ENCODE data around the gene SESN1.
"Not testable (repeated sequence)": the region's sequence is repeated elsewhere in the genome, so short reads cannot be mapped to it uniquely, and the experiment has no call there.

The SESN1 gene

GRCh38 chr6:109105681-109106080 lies 11.0 kb upstream of the SESN1 start:
- H3K27ac Mint-ChIP-seq: no peak overlapping the region
- peaks cover 3% of the 10 kb centered on the region for H3K4me1 Mint-ChIP-seq (ENCODE audit: low read depth)
- no peak overlapping the region for H3K4me3 Mint-ChIP-seq
- no peaks in the 10 kb centered on the region for H3K9me3 Mint-ChIP-seq
- H3K36me3 Mint-ChIP-seq (ENCODE audit: low read depth): peaks cover 12% of the 10 kb centered on the region
- no peaks in the 10 kb centered on the region for H3K27me3 Mint-ChIP-seq

DNA sequence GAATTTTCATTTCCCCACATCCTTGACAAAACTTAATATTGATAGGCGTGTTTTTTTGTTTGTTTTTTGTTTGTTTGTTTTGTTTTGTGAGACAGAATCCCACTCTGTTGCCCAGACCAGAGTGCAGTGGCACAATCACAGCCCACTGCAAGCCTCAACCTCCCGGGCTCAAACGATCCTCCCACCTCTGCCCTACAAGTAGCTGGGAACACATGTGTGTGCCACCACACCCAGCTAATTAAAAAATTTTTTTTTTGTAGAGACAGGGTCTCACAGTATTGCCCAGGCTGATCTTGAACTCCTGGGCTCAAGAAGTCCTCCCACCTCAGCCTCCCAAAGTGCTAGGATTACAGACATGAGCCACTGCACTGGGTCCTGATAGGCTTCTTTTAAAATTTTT lies 9.9 kb upstream of the SESN1 start:
- Mint-ChIP-seq H3K36me3 (ENCODE audit: low read depth) (peaks cover 10% of the 10 kb centered on the region), H3K27ac (no peak overlapping the region), H3K4me1 (ENCODE audit: low read depth) (peaks cover 3% of the 10 kb centered on the region), H3K27me3 (no peaks in the 10 kb centered on the region), H3K9me3 (no peaks in the 10 kb centered on the region), H3K4me3 (no peak overlapping the region)

GRCh38 chr6:109103942-109104341 lies 9.3 kb upstream of the SESN1 start:
- H3K27me3 Mint-ChIP-seq: no peaks in the 10 kb centered on the region
- no peak overlapping the region for H3K27ac Mint-ChIP-seq
- no peak overlapping the region for H3K4me3 Mint-ChIP-seq

GRCh38 chr6:109102762-109103161 lies 8.1 kb upstream of the SESN1 start:
- peaks cover 16% of the 10 kb centered on the region for H3K36me3 Mint-ChIP-seq (ENCODE audit: low read depth)
- no peak overlapping the region for H3K27ac Mint-ChIP-seq
- peaks cover 5% of the 10 kb centered on the region for H3K4me1 Mint-ChIP-seq (ENCODE audit: low read depth)

More at GRCh38 chr6:109103942-109104341, 9.3 kb upstream of the SESN1 start:
- peaks cover 14% of the 10 kb centered on the region for H3K36me3 Mint-ChIP-seq (ENCODE audit: low read depth)
- H3K9me3 Mint-ChIP-seq: no peaks in the 10 kb centered on the region
- H3K4me1 Mint-ChIP-seq (ENCODE audit: low read depth): peaks cover 3% of the 10 kb centered on the region

DNA sequence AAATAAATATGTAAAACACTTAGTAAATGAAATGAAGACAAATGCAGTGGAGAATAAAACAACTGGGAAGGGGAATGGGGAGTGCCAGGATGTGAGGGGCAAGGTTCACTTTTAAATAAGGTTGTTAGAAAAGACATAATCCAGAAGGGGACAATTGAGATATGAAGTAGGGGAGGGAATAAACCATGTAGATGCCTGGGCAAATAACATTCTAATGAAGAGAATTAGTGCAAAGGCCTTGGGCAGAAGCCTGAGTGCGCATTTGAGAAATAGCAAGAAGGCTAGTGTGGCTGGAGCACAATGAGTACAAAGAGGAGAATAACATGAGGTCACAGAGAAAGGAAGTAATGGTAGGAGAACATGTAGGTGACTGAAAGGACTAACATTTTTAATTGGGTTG lies 3.0 kb upstream of the SESN1 start:
- Mint-ChIP-seq H3K4me3 (no peak overlapping the region), H3K27ac (no peak overlapping the region), H3K9me3 (no peaks in the 10 kb centered on the region), H3K36me3 (ENCODE audit: low read depth) (peaks cover 16% of the 10 kb centered on the region), H3K4me1 (ENCODE audit: low read depth) (peaks cover 38% of the 10 kb centered on the region), H3K27me3 (no peaks in the 10 kb centered on the region)

More at GRCh38 chr6:109102762-109103161, 8.1 kb upstream of the SESN1 start:
- Mint-ChIP-seq H3K4me3 (no peak overlapping the region), H3K27me3 (no peaks in the 10 kb centered on the region), H3K9me3 (no peaks in the 10 kb centered on the region)

- no peaks in the 10 kb centered on the region for H3K9me3 Mint-ChIP-seq
- H3K4me3 Mint-ChIP-seq: peak overlapping the region; percentile 95
- peaks cover 53% of the 10 kb centered on the region for H3K4me1 Mint-ChIP-seq (ENCODE audit: low read depth)
- H3K27ac Mint-ChIP-seq: no peak overlapping the region
- H3K27me3 Mint-ChIP-seq: no peaks in the 10 kb centered on the region
- H3K36me3 Mint-ChIP-seq (ENCODE audit: low read depth): peaks cover 14% of the 10 kb centered on the region
Measured at GRCh38 chr6:109096208-109096607, 1.6 kb upstream of the SESN1 start.

GRCh38 chr6:109095835-109096084 lies 1.1 kb upstream of the SESN1 start:
- Mint-ChIP-seq H3K27me3 (no peaks in the 10 kb centered on the region), H3K36me3 (ENCODE audit: low read depth) (peaks cover 11% of the 10 kb centered on the region), H3K4me3 (peak overlapping the region; percentile 95), H3K9me3 (no peaks in the 10 kb centered on the region), H3K4me1 (ENCODE audit: low read depth) (peaks cover 54% of the 10 kb centered on the region), H3K27ac (peak overlapping the region; percentile 98)

DNA sequence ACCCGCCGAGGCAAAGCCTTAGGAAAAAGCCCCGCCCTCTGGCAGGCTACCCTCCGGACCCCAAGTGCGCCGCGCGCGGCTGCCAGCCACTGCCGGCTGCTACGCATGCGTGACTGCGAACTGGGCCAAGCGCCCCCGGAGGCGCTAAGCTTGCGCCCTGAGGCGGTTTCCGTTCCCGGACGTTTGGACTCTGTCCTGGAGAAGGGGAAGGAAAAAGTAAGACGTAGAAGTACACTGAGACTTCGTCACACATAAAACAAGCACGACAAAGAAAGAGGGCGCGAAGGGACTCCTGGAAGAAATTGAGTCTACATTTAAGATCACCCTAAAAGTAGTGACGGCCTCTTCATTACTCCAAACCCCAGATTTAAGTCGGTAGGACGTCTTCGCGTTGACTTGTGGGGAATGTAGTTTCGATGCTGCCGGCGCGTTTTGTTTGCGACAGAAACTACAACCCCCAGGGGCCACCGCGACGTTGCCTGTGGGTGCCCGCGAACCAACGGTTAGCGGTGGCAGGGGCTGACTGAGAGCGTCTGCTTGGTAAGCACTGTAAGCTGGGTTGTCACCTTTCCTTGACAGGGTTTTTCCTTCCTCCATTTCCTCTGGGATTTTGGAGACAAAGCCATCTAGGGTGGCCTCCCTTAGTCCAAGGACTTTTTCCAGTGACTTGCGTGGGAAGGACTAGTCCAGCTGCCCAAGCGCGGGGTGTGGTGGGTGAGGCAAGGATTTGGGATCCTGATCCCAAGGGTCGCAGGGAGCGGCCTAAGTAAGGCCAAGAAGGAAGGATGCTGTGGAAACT lies 589 bp upstream of the SESN1 start, which contains the start of gene CEP57L1:
CEP57L1 (plus strand) TSS at position 472 of the 799 bp plus-strand sequence. CDS start 49,715 bp downstream, outside the sequence.
- Mint-ChIP-seq H3K9me3 (no peaks in the 10 kb centered on the region), H3K27ac (peak within 1 kb of the TSS; percentile 98), H3K36me3 (ENCODE audit: low read depth) (peaks cover 11% of the 10 kb centered on the region), H3K27me3 (no peaks in the 10 kb centered on the region), H3K4me1 (ENCODE audit: low read depth) (peaks cover 58% of the 10 kb centered on the region), H3K4me3 (peak within 1 kb of the TSS; percentile 95)

- Mint-ChIP-seq H3K4me1 (ENCODE audit: low read depth) (peaks cover 66% of the 10 kb centered on the region), H3K4me3 (peak overlapping the region; percentile 86), H3K27me3 (no peaks in the 10 kb centered on the region), H3K27ac (peak overlapping the region; percentile 24), H3K9me3 (no peaks in the 10 kb centered on the region), H3K36me3 (ENCODE audit: low read depth) (peaks cover 2% of the 10 kb centered on the region)
Measured at GRCh38 chr6:109093732-109094415, 772 bp downstream of the SESN1 start.

- peak overlapping the region; percentile 86 for H3K4me3 Mint-ChIP-seq
- no peaks in the 10 kb centered on the region for H3K36me3 Mint-ChIP-seq (ENCODE audit: low read depth)
- no peak overlapping the region for H3K27ac Mint-ChIP-seq
- no peaks in the 10 kb centered on the region for H3K27me3 Mint-ChIP-seq
- no peaks in the 10 kb centered on the region for H3K9me3 Mint-ChIP-seq
- peaks cover 60% of the 10 kb centered on the region for H3K4me1 Mint-ChIP-seq (ENCODE audit: low read depth)
Measured at GRCh38 chr6:109092074-109092473, 2.6 kb downstream of the SESN1 start.

- no peak overlapping the region for H3K27ac Mint-ChIP-seq
- H3K36me3 Mint-ChIP-seq (ENCODE audit: low read depth): no peaks in the 10 kb centered on the region
- peaks cover 54% of the 10 kb centered on the region for H3K4me1 Mint-ChIP-seq (ENCODE audit: low read depth)
Measured at GRCh38 chr6:109091314-109092024, 3.2 kb downstream of the SESN1 start.

GRCh38 chr6:109088995-109089394 lies 5.7 kb downstream of the SESN1 start:
- H3K4me3 Mint-ChIP-seq: no peak overlapping the region
- no peaks in the 10 kb centered on the region for H3K36me3 Mint-ChIP-seq (ENCODE audit: low read depth)
- H3K4me1 Mint-ChIP-seq (ENCODE audit: low read depth): peaks cover 41% of the 10 kb centered on the region
- no peaks in the 10 kb centered on the region for H3K27me3 Mint-ChIP-seq
- no peaks in the 10 kb centered on the region for H3K9me3 Mint-ChIP-seq
- no peak overlapping the region for H3K27ac Mint-ChIP-seq

More at GRCh38 chr6:109091314-109092024, 3.2 kb downstream of the SESN1 start:
- Mint-ChIP-seq H3K27me3 (no peaks in the 10 kb centered on the region), H3K4me3 (peak overlapping the region; percentile 86), H3K9me3 (no peaks in the 10 kb centered on the region)

DNA sequence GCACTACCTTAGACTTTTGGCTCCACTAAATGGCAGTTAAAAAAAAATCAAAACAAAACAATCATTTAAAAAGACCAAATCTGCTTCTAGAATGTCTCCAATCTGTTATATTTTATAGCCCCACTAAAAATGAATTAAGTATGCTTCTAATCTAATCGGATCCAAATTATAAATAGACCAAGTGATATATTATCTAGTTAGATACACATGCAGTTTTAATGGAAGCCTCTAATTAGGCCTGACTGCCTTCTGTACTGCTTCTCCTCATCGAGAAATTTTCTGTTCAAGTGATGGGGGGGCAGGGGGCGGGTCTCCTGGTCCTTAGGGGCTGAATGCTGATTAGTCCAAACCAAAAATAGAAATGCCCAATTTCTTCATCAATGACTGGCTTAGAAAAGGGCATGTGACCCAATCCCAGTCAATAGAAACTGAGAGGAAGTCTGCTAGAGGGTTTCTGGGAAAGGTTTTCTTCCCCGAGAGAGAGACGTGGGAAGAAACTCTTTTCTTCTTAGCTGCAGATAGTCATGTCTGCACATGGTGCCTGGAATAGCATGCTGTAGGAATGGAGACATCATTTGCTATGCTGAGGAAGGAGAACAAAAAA lies 6.9 kb downstream of the SESN1 start:
- Mint-ChIP-seq H3K9me3 (no peaks in the 10 kb centered on the region), H3K27ac (no peak overlapping the region), H3K36me3 (ENCODE audit: low read depth) (no peaks in the 10 kb centered on the region), H3K27me3 (no peaks in the 10 kb centered on the region), H3K4me1 (ENCODE audit: low read depth) (peaks cover 38% of the 10 kb centered on the region), H3K4me3 (no peak overlapping the region)

GRCh38 chr6:109084146-109084545 lies 10.5 kb downstream of the SESN1 start:
- H3K4me1 Mint-ChIP-seq (ENCODE audit: low read depth): peaks cover 14% of the 10 kb centered on the region
- H3K4me3 Mint-ChIP-seq; H3K36me3 Mint-ChIP-seq (ENCODE audit: low read depth); H3K27me3 Mint-ChIP-seq; H3K9me3 Mint-ChIP-seq; H3K27ac Mint-ChIP-seq: not testable (repeated sequence)

DNA sequence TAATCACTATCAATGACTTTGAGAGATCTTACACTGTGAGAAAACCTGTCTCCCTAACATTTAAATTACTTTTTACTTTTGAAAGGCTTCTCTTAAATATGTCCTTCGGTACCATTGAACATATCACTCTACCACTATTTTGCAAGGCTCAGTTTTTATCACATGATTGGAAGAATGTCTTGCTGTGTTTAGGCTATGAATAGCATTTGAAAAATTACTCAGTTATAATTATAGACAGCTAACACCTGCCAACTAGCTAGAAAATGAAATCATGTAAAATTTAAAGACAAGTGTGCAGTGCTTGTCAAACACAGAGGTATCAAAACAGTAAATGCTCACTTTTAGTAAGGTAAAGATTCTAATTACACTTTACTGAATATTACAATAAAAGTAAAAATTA lies 11.0 kb downstream of the SESN1 start:
- Mint-ChIP-seq H3K36me3 (ENCODE audit: low read depth) (peaks cover 3% of the 10 kb centered on the region), H3K27me3 (no peaks in the 10 kb centered on the region), H3K27ac (no peak overlapping the region), H3K4me1 (ENCODE audit: low read depth) (peaks cover 14% of the 10 kb centered on the region), H3K9me3 (no peaks in the 10 kb centered on the region), H3K4me3 (no peak overlapping the region)

All from stimulated activated naive CD8-positive, alpha-beta T cell treated with anti-CD3 and anti-CD28 coated beads, Interleukin-15, Interleukin-2, amounts not matched to agents 100 ng/mL and 50 ng/mL, for 24 hours (primary cell).